Right lobe of liver (tissue), 6 donors: Measurements from ENCODE around the gene SERPINA3. TPM values are rescaled to one million over a fixed set of nuclear protein-coding genes. Genes with fewer than 3 reads are reported as not detected.

ENCODE experiments used
- ATAC-seq, 4 donors: fragments of 200-7000 bp; cut with Tn5 transposase; one replicate each; pipeline ENCODE4 v1.9.1; 2020; ENCODE audit warnings: mild to moderate bottlenecking in 4 of 4, moderate library complexity in 4 of 4
- DNase-seq, 3 donors: peaks; one replicate each; pipeline ENCODE4 v3.0.0-alpha.2; 2020
- H3K27ac ChIP-seq, 3 donors: fragments of 200-600 bp; one replicate each; pipeline ENCODE4 v1.8.0; 2022
- H3K27me3 ChIP-seq, 2 donors: fragments of 200-600 bp; one replicate each; pipeline ENCODE4 v1.8.0; 2022
- H3K36me3 ChIP-seq, 4 donors: fragments of 200-600 bp; sonication (generic) in 1 of 4; one replicate each; pipeline versions ENCODE4 v1.5.1 to v1.8.0; 2017 to 2022; ENCODE audit warnings: control low read depth in 1 of 4
- H3K4me1 ChIP-seq, 4 donors: fragments of 200-600 bp; sonication (generic) in 1 of 4; one replicate each; pipeline versions ENCODE4 v1.5.1 to v1.8.0; 2017 to 2022; ENCODE audit warnings: control low read depth in 1 of 4
- H3K4me3 ChIP-seq, 3 donors: fragments of 200-600 bp; one replicate each; pipeline ENCODE4 v1.8.0; 2022
- H3K9me3 ChIP-seq, 4 donors: fragments of 200-600 bp; sonication (generic) in 1 of 4; one replicate each; pipeline versions ENCODE4 v1.5.1 to v1.8.0; 2017 to 2022; ENCODE audit warnings: control low read depth in 1 of 4
- POLR2A ChIP-seq: fragments of 450-650 bp; IDR thresholded peaks from one replicate; pipeline ENCODE4 v1.6.1; 2017; ENCODE audit warnings: antibody characterized with exemption, mild to moderate bottlenecking
- WGBS: methylation state at CpG from one replicate; pipeline ENCODE4 v1.1.6; 2018; ENCODE audit warnings: low coverage, low lambda C conversion rate; ENCODE audit not compliant: insufficient coverage; ENCODE audit errors: missing lambda C conversion rate; 5-methylcytosine and 5-hydroxymethylcytosine counted together
- intact Hi-C, 2 donors: fragments of 100-400 bp; cut with DNase I; formaldehyde crosslinking; loops; one replicate each; pipeline versions ENCODE4 v1.11.2 to v1.14.1; 2022
- total RNA-seq, 6 experiments: library from RNA; depleted of rRNA in 2 of 6; stranded (reverse); fragments of >200 nt in 2 of 6; fragmentation: NEBNext Ultra II Directional in 3 of 6; extraction: Animal tissue kit (Norgen Biotek cat#: 25700) in 3 of 6; gene quantifications; one replicate each; pipeline versions ENCODE4 v1.1.0 to v1.2.4, GENCODE V29; 2016 to 2023
- TF ChIP-seq, protein P1 (sequence below), 4 donors: fragments of 200-600 bp in 3 of 4; fragments of 450-650 bp in 1 of 4; IDR thresholded peaks; one replicate each; pipeline versions ENCODE4 v1.5.1 to v1.8.0; 2016 to 2022; ENCODE audit warnings: antibody characterized with exemption in 4 of 4, mild to moderate bottlenecking in 2 of 4
- donor health status: DM: no; HTN: yes; CAD: no.
- donor health status: DM: no; HTN: no; CAD: no.
- donor health status: DM: no; HTN: no; CAD: no.
- donor health status: DM: no; HTN: yes; CAD: no.
- donor health status: DM: no; HTN: yes; CAD: no.

The SERPINA3 gene
- total RNA-seq, 6 experiments from 2014 or later, result 5,211 to 12,749 (median 8,707) TPM

DNA sequence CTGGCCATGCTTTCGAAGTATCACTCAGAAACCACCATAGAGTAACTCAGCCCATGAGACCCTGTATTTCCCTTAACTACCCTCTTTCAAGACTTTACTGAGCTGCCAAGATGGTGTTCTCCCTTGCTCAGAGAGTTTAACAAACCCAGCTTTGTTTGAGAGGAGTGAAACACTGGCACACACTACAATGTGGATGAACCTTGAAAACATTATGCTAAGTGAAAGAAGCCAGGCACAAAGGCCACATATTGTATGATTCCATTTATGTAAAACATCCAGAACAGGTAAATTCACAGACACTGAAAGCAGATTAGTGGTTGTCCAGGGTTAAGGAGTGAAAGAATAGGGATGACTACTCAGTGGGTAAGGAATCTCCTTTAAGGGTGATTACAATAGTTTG lies 18.9 kb downstream of the SERPINA3 start:
- 71% methylated on average over 1 of the region's 1 CpG for WGBS
- H3K27me3 ChIP-seq, result no peaks in the 10 kb centered on the region
- H3K27ac ChIP-seq, result peak overlapping the region in 1 of 3 donors; percentile 80
- no peak for TF ChIP-seq POLR2A
- TF ChIP-seq, protein P1, sequence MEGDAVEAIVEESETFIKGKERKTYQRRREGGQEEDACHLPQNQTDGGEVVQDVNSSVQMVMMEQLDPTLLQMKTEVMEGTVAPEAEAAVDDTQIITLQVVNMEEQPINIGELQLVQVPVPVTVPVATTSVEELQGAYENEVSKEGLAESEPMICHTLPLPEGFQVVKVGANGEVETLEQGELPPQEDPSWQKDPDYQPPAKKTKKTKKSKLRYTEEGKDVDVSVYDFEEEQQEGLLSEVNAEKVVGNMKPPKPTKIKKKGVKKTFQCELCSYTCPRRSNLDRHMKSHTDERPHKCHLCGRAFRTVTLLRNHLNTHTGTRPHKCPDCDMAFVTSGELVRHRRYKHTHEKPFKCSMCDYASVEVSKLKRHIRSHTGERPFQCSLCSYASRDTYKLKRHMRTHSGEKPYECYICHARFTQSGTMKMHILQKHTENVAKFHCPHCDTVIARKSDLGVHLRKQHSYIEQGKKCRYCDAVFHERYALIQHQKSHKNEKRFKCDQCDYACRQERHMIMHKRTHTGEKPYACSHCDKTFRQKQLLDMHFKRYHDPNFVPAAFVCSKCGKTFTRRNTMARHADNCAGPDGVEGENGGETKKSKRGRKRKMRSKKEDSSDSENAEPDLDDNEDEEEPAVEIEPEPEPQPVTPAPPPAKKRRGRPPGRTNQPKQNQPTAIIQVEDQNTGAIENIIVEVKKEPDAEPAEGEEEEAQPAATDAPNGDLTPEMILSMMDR (IDR thresholded peaks at IDR 0.05), result no peak
- H3K4me1 ChIP-seq, result peaks cover 0 to 69% (median 26%) of the 10 kb centered on the region in 4 donors
- intact Hi-C loops, result no loop called here
- H3K4me3 ChIP-seq, result no peak overlapping the region
- no peaks in the 10 kb centered on the region for H3K9me3 ChIP-seq
- H3K36me3 ChIP-seq, result no peaks in the 10 kb centered on the region
- DNase-seq (no peak), ATAC-seq (no peak)

DNA sequence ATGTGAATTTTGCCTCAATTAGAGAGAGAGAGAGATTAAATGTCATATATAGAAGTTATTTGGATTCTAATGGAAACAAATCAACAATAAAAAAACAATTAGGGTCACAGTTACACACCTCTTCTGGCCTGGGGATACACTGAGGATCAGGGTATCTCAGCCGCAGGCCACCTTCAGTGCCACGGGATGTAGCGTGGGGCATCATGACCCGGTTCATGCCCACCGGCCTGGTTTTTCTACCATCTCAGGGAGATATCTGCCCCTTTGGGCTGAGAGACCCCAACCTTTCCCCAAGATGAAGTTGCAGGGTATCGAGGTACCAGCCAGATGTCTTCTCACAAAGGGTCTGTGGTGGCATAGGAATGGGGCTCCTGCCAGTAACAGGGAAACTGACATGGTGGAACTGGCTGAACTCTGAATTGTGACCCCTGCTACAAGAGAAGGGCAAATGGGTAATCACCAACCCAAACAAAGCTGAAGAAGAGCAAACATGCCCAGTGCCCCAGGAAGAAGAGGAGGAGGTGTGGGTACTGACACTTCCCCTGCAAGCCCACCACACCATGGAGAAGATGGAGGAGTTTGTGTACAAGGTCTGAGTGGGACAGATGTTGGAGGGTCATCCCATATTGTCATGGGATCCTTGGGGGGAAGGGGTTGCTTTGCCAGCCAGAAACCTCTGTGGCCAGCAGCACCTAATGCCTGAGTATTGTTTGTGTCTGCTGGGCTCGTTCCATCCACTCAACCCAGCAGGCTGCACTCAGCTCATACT lies 19.5 kb downstream of the SERPINA3 start:
- TF ChIP-seq POLR2A, result no peak
- TF ChIP-seq, protein P1 (IDR thresholded peaks at IDR 0.05), result no peak
- Histone ChIP-seq H3K4me3 (no peak overlapping the region), H3K36me3 (no peaks in the 10 kb centered on the region), H3K4me1 (peaks cover 0 to 74% (median 31%) of the 10 kb centered on the region in 4 donors), H3K9me3 (no peaks in the 10 kb centered on the region), H3K27me3 (no peaks in the 10 kb centered on the region), H3K27ac (peak overlapping the region in 1 of 3 donors; percentile 80)
- peak in 1 of 3 donors; percentile 65 for DNase-seq
- intact Hi-C loops, result no loop called here
- WGBS, result 80% methylated on average over 6 of the region's 7 CpGs
- ATAC-seq, result peak; percentile 24 to 75 (median 68)

DNA sequence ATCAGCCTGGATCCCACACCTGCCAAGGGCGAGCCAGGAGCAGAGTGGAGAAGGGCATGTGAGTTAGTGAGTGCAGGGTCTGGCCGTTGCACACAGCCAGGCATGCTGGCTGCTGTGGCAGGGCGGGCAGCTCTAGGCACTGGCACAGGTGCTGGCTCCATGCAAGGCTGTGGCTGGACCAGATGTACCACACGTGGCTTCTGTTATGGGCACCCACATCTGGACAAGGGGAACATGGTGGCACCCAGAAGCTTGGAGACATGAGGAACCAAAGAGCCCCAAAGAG lies 20.1 kb downstream of the SERPINA3 start:
- no peak for TF ChIP-seq POLR2A
- TF ChIP-seq, protein P1 (IDR thresholded peaks at IDR 0.05), result no peak
- no peaks in the 10 kb centered on the region for H3K9me3 ChIP-seq
- peak in 2 of 3 donors; percentile 91 for DNase-seq
- H3K4me1 ChIP-seq, result peaks cover 0 to 74% (median 31%) of the 10 kb centered on the region in 4 donors
- peak overlapping the region in 1 of 3 donors; percentile 80 for H3K27ac ChIP-seq
- intact Hi-C loops, result no loop called here
- ATAC-seq, result peak; percentile 32 to 85 (median 80)
- no peak overlapping the region for H3K4me3 ChIP-seq
- no peaks in the 10 kb centered on the region for H3K36me3 ChIP-seq
- WGBS, result 40% methylated on average over 1 of the region's 4 CpGs
- H3K27me3 ChIP-seq, result no peaks in the 10 kb centered on the region

DNA sequence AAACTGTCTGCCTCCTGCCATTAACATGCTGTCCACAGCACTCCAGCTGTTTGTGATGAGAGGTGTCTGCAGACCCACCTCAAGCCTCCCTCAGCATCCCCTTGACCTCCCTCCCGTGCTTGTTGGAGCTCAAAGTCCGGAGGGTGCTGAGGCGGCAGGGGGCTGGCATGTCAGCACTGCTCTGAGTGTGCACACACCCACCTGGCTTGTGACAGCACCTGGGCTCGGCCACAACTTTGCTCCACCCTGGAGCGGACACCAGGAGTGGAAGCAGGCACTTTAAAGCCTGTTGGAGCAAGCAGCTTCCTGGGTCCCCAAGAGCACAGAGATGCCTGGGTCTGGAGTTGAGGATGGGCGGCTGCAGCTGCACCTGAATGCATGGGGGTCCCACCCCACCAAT lies 20.9 kb downstream of the SERPINA3 start:
- intact Hi-C loops, result no loop called here
- Histone ChIP-seq H3K4me3 (no peak overlapping the region), H3K9me3 (no peaks in the 10 kb centered on the region), H3K27me3 (no peaks in the 10 kb centered on the region), H3K36me3 (no peaks in the 10 kb centered on the region), H3K27ac (peak overlapping the region in 2 of 3 donors; percentile 21 to 80), H3K4me1 (peaks cover 0 to 73% (median 30%) of the 10 kb centered on the region in 4 donors)
- WGBS, result no CpG with 5 or more reads among the region's 6 CpGs
- ATAC-seq, result peak in 2 of 4 donors; percentile 3 to 5
- TF ChIP-seq, protein P1 (IDR thresholded peaks at IDR 0.05), result no peak
- no peak for TF ChIP-seq POLR2A
- peak in 1 of 3 donors; percentile 55 for DNase-seq
